Brain microvascular endothelial cell (primary cell): ENCODE data around the gene HASPIN.

Experiments
- DNase-seq: peaks from one replicate; pipeline ENCODE4 v3.0.0-alpha.2; 2020
- H3K27ac ChIP-seq: fragments of 250-450 bp; sonication (Bioruptor Pico); 2 replicates; pipeline ENCODE4 v1.5.1; 2020; ENCODE audit warnings: mild to moderate bottlenecking, moderate library complexity
- H3K27me3 ChIP-seq: fragments of 250-450 bp; sonication (Bioruptor Pico); replicated peaks from 2 replicates; pipeline ENCODE4 v1.5.1; 2020; ENCODE audit warnings: mild to moderate bottlenecking
- H3K36me3 ChIP-seq: fragments of 250-450 bp; sonication (Bioruptor Pico); replicated peaks from 2 replicates; pipeline ENCODE4 v1.5.1; 2020; ENCODE audit warnings: mild to moderate bottlenecking
- H3K4me3 ChIP-seq: 2 replicates; pipeline ENCODE4 v1.5.1; 2011; ENCODE audit warnings: low read depth, mild to moderate bottlenecking, control low read depth, low read length, moderate library complexity
- CTCF ChIP-seq: IDR thresholded peaks from 2 replicates; pipeline ENCODE4 v1.5.1; 2011; ENCODE audit warnings: low read depth, mild to moderate bottlenecking, moderate library complexity, low read length, control low read depth, inconsistent platforms; ENCODE audit errors: missing control alignments
- in situ Hi-C: cut with HindIII; loops from 2 replicates; pipeline ENCODE4 v1.10.0; 2017; ENCODE audit warnings: low sequenced_read_pairs, low pct_ligation_motif_present

The HASPIN gene

GRCh38 chr17:3723556-3724377 lies at the start of gene HASPIN:
Gene HASPIN (plus strand): TSS chr17:3723903. CDS start chr17:3723936, 33 bp downstream.
- peak; percentile 56 for DNase-seq
- in situ Hi-C loops = no loop called here
- peak; percentile 64 for TF ChIP-seq CTCF
- Histone ChIP-seq H3K27me3 (no peaks in the 10 kb centered on the region), H3K4me3 (peak within 1 kb of the TSS; percentile 97), H3K36me3 (peaks cover 4% of the 10 kb centered on the region), H3K27ac (peak within 1 kb of the TSS; percentile 53)

- no peak for TF ChIP-seq CTCF
- Histone ChIP-seq H3K27ac (no peak overlapping the region), H3K4me3 (no peak overlapping the region), H3K36me3 (no peaks in the 10 kb centered on the region), H3K27me3 (no peaks in the 10 kb centered on the region)
- no peak for DNase-seq
- in situ Hi-C loops = no loop called here
Observed at GRCh38 chr17:3675886-3676285, 47.8 kb upstream of the HASPIN start.

- in situ Hi-C loops = no loop called here
- H3K27ac ChIP-seq = no peak overlapping the region
- no peak for TF ChIP-seq CTCF
- H3K27me3 ChIP-seq = no peaks in the 10 kb centered on the region
- no peaks in the 10 kb centered on the region for H3K36me3 ChIP-seq
- H3K4me3 ChIP-seq = no peak overlapping the region
- no peak for DNase-seq
Observed at GRCh38 chr17:3678095-3678820, 45.4 kb upstream of the HASPIN start.

GRCh38 chr17:3678821-3679530 lies 44.7 kb upstream of the HASPIN start:
- no peak for DNase-seq
- no peak overlapping the region for H3K4me3 ChIP-seq
- H3K36me3 ChIP-seq = no peaks in the 10 kb centered on the region
- H3K27me3 ChIP-seq = no peaks in the 10 kb centered on the region
- H3K27ac ChIP-seq = no peak overlapping the region
- in situ Hi-C loops = no loop called here
- TF ChIP-seq CTCF = no peak

- in situ Hi-C loops = no loop called here
- no peaks in the 10 kb centered on the region for H3K27me3 ChIP-seq
- no peak overlapping the region for H3K27ac ChIP-seq
- no peak for TF ChIP-seq CTCF
- H3K36me3 ChIP-seq = no peaks in the 10 kb centered on the region
- no peak overlapping the region for H3K4me3 ChIP-seq
- DNase-seq = no peak
Observed at GRCh38 chr17:3679531-3680126, 44.1 kb upstream of the HASPIN start.
